ENCODE measurements around the gene EEF1G. TPM values are rescaled to one million over a fixed set of nuclear protein-coding genes. Genes with fewer than 3 reads are reported as not detected.

Gene EEF1G
- polyA plus RNA-seq, 4 donors, result 1,124 to 2,500 (median 2,087) TPM

GRCh38 chr11:62516736-62517371 is 56.8 kb downstream of the EEF1G start:
- Histone ChIP-seq H3K27ac (ENCODE audit: low read depth in 1 of 3, low read length in 2 of 3) (no peak overlapping the region), H3K27me3 (ENCODE audit: control insufficient read depth in 3 of 3, insufficient read depth in 3 of 3, low read length in 3 of 3) (no peaks in the 10 kb centered on the region), H3K36me3 (ENCODE audit: control insufficient read depth in 3 of 3, insufficient read depth in 2 of 3, low read depth in 1 of 3, low read length in 3 of 3) (peaks cover 10 to 69% (median 16%) of the 10 kb centered on the region in 3 donors), H3K9me3 (ENCODE audit: control insufficient read depth in 2 of 2, insufficient read depth in 1 of 2, low read depth in 1 of 2, low read length in 1 of 2) (peaks cover 0 to under 1% of the 10 kb centered on the region in 2 donors), H3K4me3 (ENCODE audit: low read depth in 1 of 3, low read length in 3 of 3) (no peak overlapping the region), H3K4me1 (ENCODE audit: control insufficient read depth in 3 of 3, insufficient read depth in 2 of 3, low read depth in 1 of 3, low read length in 2 of 3) (no peaks in the 10 kb centered on the region)
- 80 to 84% (median 81%) methylated on average over 14 of the region's 14 CpGs for WGBS, 3 donors
- FAIRE-seq, result no peak
- DNase-seq, result peak in 1 of 2 donors; percentile 25

- Histone ChIP-seq H3K36me3 (ENCODE audit: control insufficient read depth in 3 of 3, insufficient read depth in 2 of 3, low read depth in 1 of 3, low read length in 3 of 3) (peaks cover 7 to 54% (median 10%) of the 10 kb centered on the region in 3 donors), H3K27ac (ENCODE audit: low read depth in 1 of 3, low read length in 2 of 3) (no peak overlapping the region), H3K4me3 (ENCODE audit: low read depth in 1 of 3, low read length in 3 of 3) (no peak overlapping the region), H3K9me3 (ENCODE audit: control insufficient read depth in 2 of 2, insufficient read depth in 1 of 2, low read depth in 1 of 2, low read length in 1 of 2) (no peaks in the 10 kb centered on the region), H3K27me3 (ENCODE audit: control insufficient read depth in 3 of 3, insufficient read depth in 3 of 3, low read length in 3 of 3) (no peaks in the 10 kb centered on the region), H3K4me1 (ENCODE audit: control insufficient read depth in 3 of 3, insufficient read depth in 2 of 3, low read depth in 1 of 3, low read length in 2 of 3) (no peaks in the 10 kb centered on the region)
- 81 to 84% (median 83%) methylated on average over 7 of the region's 7 CpGs for WGBS, 3 donors
- FAIRE-seq, result no peak
- no peak for DNase-seq
These were observed 59.5 kb downstream of the EEF1G start for GRCh38 chr11:62514151-62514550.

- Histone ChIP-seq H3K27ac (ENCODE audit: low read depth in 1 of 3, low read length in 2 of 3) (no peak overlapping the region), H3K36me3 (ENCODE audit: control insufficient read depth in 3 of 3, insufficient read depth in 2 of 3, low read depth in 1 of 3, low read length in 3 of 3) (peaks cover 4 to 48% (median 5%) of the 10 kb centered on the region in 3 donors), H3K9me3 (ENCODE audit: control insufficient read depth in 2 of 2, insufficient read depth in 1 of 2, low read depth in 1 of 2, low read length in 1 of 2) (no peaks in the 10 kb centered on the region), H3K4me1 (ENCODE audit: control insufficient read depth in 3 of 3, insufficient read depth in 2 of 3, low read depth in 1 of 3, low read length in 2 of 3) (peaks cover 0 to 4% (median 0%) of the 10 kb centered on the region in 3 donors), H3K4me3 (ENCODE audit: low read depth in 1 of 3, low read length in 3 of 3) (no peak overlapping the region), H3K27me3 (ENCODE audit: control insufficient read depth in 3 of 3, insufficient read depth in 3 of 3, low read length in 3 of 3) (no peaks in the 10 kb centered on the region)
- WGBS, 3 donors, result 88 to 90% (median 89%) methylated on average over 10 of the region's 10 CpGs
- no peak for DNase-seq
- FAIRE-seq, result no peak
These were observed 60.1 kb downstream of the EEF1G start for GRCh38 chr11:62513626-62514025.

DNA sequence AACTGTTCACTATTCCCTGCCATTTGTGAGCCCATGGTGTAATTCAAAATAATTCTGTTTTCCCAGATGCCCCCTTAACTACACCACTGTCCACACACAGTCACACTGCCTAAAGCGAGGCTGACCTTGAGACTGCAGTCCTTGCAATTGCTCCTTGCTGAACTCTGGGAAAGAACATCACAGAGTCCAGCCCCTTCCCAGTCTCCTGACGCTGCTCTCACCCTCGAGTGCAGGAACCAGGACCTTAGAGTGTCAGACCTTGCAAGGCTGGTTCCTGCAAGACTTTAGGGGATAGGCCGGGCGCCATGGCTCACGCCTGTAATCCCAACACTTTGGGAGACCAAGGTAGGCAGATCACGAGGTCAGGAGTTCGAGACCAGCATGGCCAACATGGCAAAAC is 60.7 kb downstream of the EEF1G start:
- FAIRE-seq, result no peak
- H3K4me1 ChIP-seq (ENCODE audit: control insufficient read depth in 3 of 3, insufficient read depth in 2 of 3, low read depth in 1 of 3, low read length in 2 of 3), result peaks cover 0 to 10% (median 0%) of the 10 kb centered on the region in 3 donors
- WGBS, 3 donors, result 81 to 86% (median 83%) methylated on average over 8 of the region's 8 CpGs
- H3K36me3 ChIP-seq (ENCODE audit: control insufficient read depth in 3 of 3, insufficient read depth in 2 of 3, low read depth in 1 of 3, low read length in 3 of 3), result peaks cover 3 to 42% (median 3%) of the 10 kb centered on the region in 3 donors
- H3K4me3 ChIP-seq (ENCODE audit: low read depth in 1 of 3, low read length in 3 of 3), result no peak overlapping the region
- no peak overlapping the region for H3K27ac ChIP-seq (ENCODE audit: low read depth in 1 of 3, low read length in 2 of 3)
- H3K27me3 ChIP-seq (ENCODE audit: control insufficient read depth in 3 of 3, insufficient read depth in 3 of 3, low read length in 3 of 3), result no peaks in the 10 kb centered on the region
- no peaks in the 10 kb centered on the region for H3K9me3 ChIP-seq (ENCODE audit: control insufficient read depth in 2 of 2, insufficient read depth in 1 of 2, low read depth in 1 of 2, low read length in 1 of 2)
- no peak for DNase-seq

Other genes starting within 250 kb of the EEF1G start
- 10 to 100 TPM in 1 of 4 donors, 1 to 10 TPM in 3; 3.6 to 19.4 (median 5.5) TPM for gene ASRGL1, start 236.4 kb downstream of the EEF1G start, polyA plus RNA-seq
- 10 to 100 TPM in 1 of 4 donors, 1 to 10 TPM in 1, not detected in 2; 4.6 to 11.2 TPM for gene SCGB1A1, start 154.9 kb downstream of the EEF1G start, polyA plus RNA-seq
- gene AHNAK, start 27.1 kb downstream of the EEF1G start, polyA plus RNA-seq, result 100 to 1,000 TPM in 1 of 4 donors, 10 to 100 TPM in 3; 72.1 to 110 (median 86.8) TPM
- gene TUT1, start 17.6 kb upstream of the EEF1G start, polyA plus RNA-seq, result 10 to 100 TPM in 3 of 4 donors, 1 to 10 TPM in 1; 7.8 to 20.1 (median 16.6) TPM
- 10 to 100 TPM; 40.5 to 64.7 (median 43.0) TPM for gene MTA2, start 28.0 kb upstream of the EEF1G start, polyA plus RNA-seq
- 10 to 100 TPM; 21.2 to 46.2 (median 35.5) TPM for gene EML3, start 38.9 kb upstream of the EEF1G start, polyA plus RNA-seq
- 1 to 10 TPM in 3 of 4 donors, under 1 TPM in 1; 0.54 to 8.4 (median 3.6) TPM for gene ROM1, start 39.4 kb upstream of the EEF1G start, polyA plus RNA-seq
- 10 to 100 TPM; 16.3 to 39.3 (median 30.1) TPM for gene B3GAT3, start 48.1 kb upstream of the EEF1G start, polyA plus RNA-seq
- 100 to 1,000 TPM in 2 of 4 donors, 10 to 100 TPM in 2; 38.6 to 310 (median 103) TPM for gene GANAB, start 72.7 kb upstream of the EEF1G start, polyA plus RNA-seq
- gene INTS5, start 79.4 kb upstream of the EEF1G start, polyA plus RNA-seq, result 10 to 100 TPM in 2 of 4 donors, 1 to 10 TPM in 2; 7.3 to 17.0 (median 10.1) TPM
- gene C11orf98, start 91.3 kb upstream of the EEF1G start, polyA plus RNA-seq, result 100 to 1,000 TPM in 3 of 4 donors, 10 to 100 TPM in 1; 56.7 to 156 (median 135) TPM
- 10 to 100 TPM in 2 of 4 donors, 1 to 10 TPM in 2; 7.0 to 18.6 (median 12.1) TPM for gene CSKMT, start 91.4 kb upstream of the EEF1G start, polyA plus RNA-seq
- 10 to 100 TPM; 11.4 to 34.9 (median 23.4) TPM for gene UQCC3, start 97.8 kb upstream of the EEF1G start, polyA plus RNA-seq
- 1 to 10 TPM; 2.2 to 7.3 (median 6.3) TPM for gene LBHD1, start 98.4 kb upstream of the EEF1G start, polyA plus RNA-seq
- gene UBXN1, start 105.2 kb upstream of the EEF1G start, polyA plus RNA-seq, result 100 to 1,000 TPM; 142 to 224 (median 161) TPM
- 1 to 10 TPM in 1 of 4 donors, under 1 TPM in 2, not detected in 1; 0.27 to 5.5 (median 0.55) TPM for gene LRRN4CL, start 115.6 kb upstream of the EEF1G start, polyA plus RNA-seq
- 10 to 100 TPM; 31.2 to 69.7 (median 50.4) TPM for gene BSCL2, start 133.5 kb upstream of the EEF1G start, polyA plus RNA-seq
- gene GNG3, start 133.8 kb upstream of the EEF1G start, polyA plus RNA-seq, result 1 to 10 TPM in 1 of 4 donors, under 1 TPM in 1, not detected in 2; 0.75 to 9.0 TPM
- gene HNRNPUL2, start 153.6 kb upstream of the EEF1G start, polyA plus RNA-seq, result 10 to 100 TPM; 38.6 to 67.9 (median 44.1) TPM
- 10 to 100 TPM; 13.5 to 36.9 (median 31.4) TPM for gene TTC9C, start 154.6 kb upstream of the EEF1G start, polyA plus RNA-seq
- 1 to 10 TPM in 3 of 4 donors, under 1 TPM in 1; 0.27 to 7.3 (median 4.5) TPM for gene ZBTB3, start 180.3 kb upstream of the EEF1G start, polyA plus RNA-seq
- 100 to 1,000 TPM in 1 of 4 donors, 10 to 100 TPM in 3; 67.5 to 130 (median 85.6) TPM for gene POLR2G, start 187.7 kb upstream of the EEF1G start, polyA plus RNA-seq
- 10 to 100 TPM; 13.5 to 28.5 (median 16.7) TPM for gene TAF6L, start 197.5 kb upstream of the EEF1G start, polyA plus RNA-seq
- gene TMEM179B, start 213.5 kb upstream of the EEF1G start, polyA plus RNA-seq, result 10 to 100 TPM; 46.7 to 79.3 (median 59.2) TPM
- 10 to 100 TPM; 15.7 to 31.6 (median 17.5) TPM for gene TMEM223, start 218.1 kb upstream of the EEF1G start, polyA plus RNA-seq
- 100 to 1,000 TPM in 2 of 4 donors, 10 to 100 TPM in 2; 48.2 to 188 (median 105) TPM for gene NXF1, start 231.5 kb upstream of the EEF1G start, polyA plus RNA-seq

All from small intestine (tissue), 7 donors.